ENCODE data around the gene NOS3. TPM values are rescaled to one million over a fixed set of nuclear protein-coding genes. Genes with fewer than 3 reads are reported as not detected.

The NOS3 gene
- total and polyA plus RNA-seq, 2 of the 13 experiments (the other 11 are each of a cell fraction or from before 2014, with no cell fraction given) = 3.7 to 7.5 TPM

DNA sequence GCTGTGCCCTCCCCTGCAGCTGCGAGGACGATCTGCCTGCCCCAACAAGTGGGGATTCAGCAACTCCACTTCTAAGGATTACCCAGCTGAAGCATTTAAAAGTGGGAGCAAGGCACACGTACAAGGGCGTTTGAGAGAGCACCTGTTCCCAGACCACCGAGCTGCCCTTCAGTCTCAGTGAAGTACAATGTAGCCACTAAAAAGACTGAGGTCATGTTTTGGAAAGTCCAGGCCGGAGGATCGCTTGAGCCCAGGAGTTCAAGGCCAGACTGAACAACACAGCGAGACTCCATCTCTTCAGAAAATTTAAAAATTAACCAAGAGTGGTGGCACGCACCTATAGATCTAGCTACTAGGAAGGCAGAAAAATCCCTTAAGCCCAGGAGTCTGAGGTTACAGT, 14.7 kb downstream of the NOS3 start:
- FAIRE-seq (peak; percentile 67), ATAC-seq (no peak), DNase-seq (ENCODE audit: low spot score) (no peak)
- WGBS (ENCODE audit: low lambda C conversion rate) = 5% methylated on average over 8 of the region's 9 CpGs
- BruUV-seq (replicated peaks) = no TSS peak
- POLR2A ChIA-PET = interaction anchor here (0.9 to 1.7 kb wide), 2 partner anchors 11 to 23 kb away, joined by 4 to 5 read pairs; partner anchors contain the start of gene ABCB8
- H3K4me1 ChIP-seq (ENCODE audit: insufficient read depth, low read length) = peaks cover 79% of the 10 kb centered on the region
- peaks cover 0 to 2% of the 10 kb centered on the region in 2 experiments; a peak in 2 of 5 replicates for H3K27me3 ChIP-seq (ENCODE audit: control insufficient read depth in 1 of 2, insufficient read depth in 2 of 2, low read length in 2 of 2)
- peak overlapping the region; percentile 98 for H3K4me2 ChIP-seq (ENCODE audit: low read depth, low read length)
- no peak overlapping the region for H3K9ac ChIP-seq (ENCODE audit: insufficient read depth, low read depth, low read length)
- no peaks in the 10 kb centered on the region for H3K79me2 ChIP-seq (ENCODE audit: insufficient read depth, low read length)
- H3K36me3 ChIP-seq (replicated peaks in 1 of 2; ENCODE audit: control insufficient read depth in 1 of 2, insufficient read depth in 2 of 2, low read length in 2 of 2) = no peaks in the 10 kb centered on the region
- peak overlapping the region in 1 of 3 experiments; percentile 17; a peak in 1 of 6 replicates for H3K4me3 ChIP-seq (replicated peaks in 1 of 3; ENCODE audit: insufficient read depth in 1 of 3, low read depth in 2 of 3, low read length in 3 of 3)
- H4K20me1 ChIP-seq (ENCODE audit: insufficient read depth, low read length) = no peaks in the 10 kb centered on the region
- in situ Hi-C loops (cut with HindIII; ENCODE audit: extremely low pct_ligation_motif_present, low pct_unique_long_range_greater_than_20kb) (no loop called here), intact Hi-C loops (cut with micrococcal nuclease; ENCODE audit: unreplicated experiment) (no loop called here)
- no peak overlapping the region for H3K27ac ChIP-seq (ENCODE audit: extremely low read length, insufficient read depth, low read length)
- CTCF ChIA-PET (ENCODE audit: low intra/inter-chr PET ratio, low total read pairs) = no interaction called here
- no peaks in the 10 kb centered on the region for H3K9me3 ChIP-seq (ENCODE audit: low read length)
- H2AFZ ChIP-seq (ENCODE audit: low read length) = no peak overlapping the region
- TF ChIP-seq, protein P1, sequence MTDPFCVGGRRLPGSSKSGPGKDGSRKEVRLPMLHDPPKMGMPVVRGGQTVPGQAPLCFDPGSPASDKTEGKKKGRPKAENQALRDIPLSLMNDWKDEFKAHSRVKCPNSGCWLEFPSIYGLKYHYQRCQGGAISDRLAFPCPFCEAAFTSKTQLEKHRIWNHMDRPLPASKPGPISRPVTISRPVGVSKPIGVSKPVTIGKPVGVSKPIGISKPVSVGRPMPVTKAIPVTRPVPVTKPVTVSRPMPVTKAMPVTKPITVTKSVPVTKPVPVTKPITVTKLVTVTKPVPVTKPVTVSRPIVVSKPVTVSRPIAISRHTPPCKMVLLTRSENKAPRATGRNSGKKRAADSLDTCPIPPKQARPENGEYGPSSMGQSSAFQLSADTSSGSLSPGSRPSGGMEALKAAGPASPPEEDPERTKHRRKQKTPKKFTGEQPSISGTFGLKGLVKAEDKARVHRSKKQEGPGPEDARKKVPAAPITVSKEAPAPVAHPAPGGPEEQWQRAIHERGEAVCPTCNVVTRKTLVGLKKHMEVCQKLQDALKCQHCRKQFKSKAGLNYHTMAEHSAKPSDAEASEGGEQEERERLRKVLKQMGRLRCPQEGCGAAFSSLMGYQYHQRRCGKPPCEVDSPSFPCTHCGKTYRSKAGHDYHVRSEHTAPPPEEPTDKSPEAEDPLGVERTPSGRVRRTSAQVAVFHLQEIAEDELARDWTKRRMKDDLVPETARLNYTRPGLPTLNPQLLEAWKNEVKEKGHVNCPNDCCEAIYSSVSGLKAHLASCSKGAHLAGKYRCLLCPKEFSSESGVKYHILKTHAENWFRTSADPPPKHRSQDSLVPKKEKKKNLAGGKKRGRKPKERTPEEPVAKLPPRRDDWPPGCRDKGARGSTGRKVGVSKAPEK (CRISPR knock-in tag; IDR thresholded peaks at IDR 0.05; ENCODE audit: borderline replicate concordance) = no peak
- TF ChIP-seq, protein P2, sequence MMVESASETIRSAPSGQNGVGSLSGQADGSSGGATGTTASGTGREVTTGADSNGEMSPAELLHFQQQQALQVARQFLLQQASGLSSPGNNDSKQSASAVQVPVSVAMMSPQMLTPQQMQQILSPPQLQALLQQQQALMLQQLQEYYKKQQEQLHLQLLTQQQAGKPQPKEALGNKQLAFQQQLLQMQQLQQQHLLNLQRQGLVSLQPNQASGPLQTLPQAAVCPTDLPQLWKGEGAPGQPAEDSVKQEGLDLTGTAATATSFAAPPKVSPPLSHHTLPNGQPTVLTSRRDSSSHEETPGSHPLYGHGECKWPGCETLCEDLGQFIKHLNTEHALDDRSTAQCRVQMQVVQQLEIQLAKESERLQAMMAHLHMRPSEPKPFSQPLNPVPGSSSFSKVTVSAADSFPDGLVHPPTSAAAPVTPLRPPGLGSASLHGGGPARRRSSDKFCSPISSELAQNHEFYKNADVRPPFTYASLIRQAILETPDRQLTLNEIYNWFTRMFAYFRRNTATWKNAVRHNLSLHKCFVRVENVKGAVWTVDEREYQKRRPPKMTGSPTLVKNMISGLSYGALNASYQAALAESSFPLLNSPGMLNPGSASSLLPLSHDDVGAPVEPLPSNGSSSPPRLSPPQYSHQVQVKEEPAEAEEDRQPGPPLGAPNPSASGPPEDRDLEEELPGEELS (CRISPR knock-in tag; IDR thresholded peaks at IDR 0.05) = 0 out of 2 replicates have a peak, but pooled peaks have one; percentile 29
- peak; percentile 88 for TF ChIP-seq ZNF7 (CRISPR knock-in tag; IDR thresholded peaks at IDR 0.05)
- TF ChIP-seq, protein P3, sequence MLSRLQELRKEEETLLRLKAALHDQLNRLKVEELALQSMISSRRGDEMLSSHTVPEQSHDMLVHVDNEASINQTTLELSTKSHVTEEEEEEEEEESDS (CRISPR knock-in tag; IDR thresholded peaks at IDR 0.05; ENCODE audit: borderline replicate concordance) = no peak
- TF ChIP-seq, protein P4, sequence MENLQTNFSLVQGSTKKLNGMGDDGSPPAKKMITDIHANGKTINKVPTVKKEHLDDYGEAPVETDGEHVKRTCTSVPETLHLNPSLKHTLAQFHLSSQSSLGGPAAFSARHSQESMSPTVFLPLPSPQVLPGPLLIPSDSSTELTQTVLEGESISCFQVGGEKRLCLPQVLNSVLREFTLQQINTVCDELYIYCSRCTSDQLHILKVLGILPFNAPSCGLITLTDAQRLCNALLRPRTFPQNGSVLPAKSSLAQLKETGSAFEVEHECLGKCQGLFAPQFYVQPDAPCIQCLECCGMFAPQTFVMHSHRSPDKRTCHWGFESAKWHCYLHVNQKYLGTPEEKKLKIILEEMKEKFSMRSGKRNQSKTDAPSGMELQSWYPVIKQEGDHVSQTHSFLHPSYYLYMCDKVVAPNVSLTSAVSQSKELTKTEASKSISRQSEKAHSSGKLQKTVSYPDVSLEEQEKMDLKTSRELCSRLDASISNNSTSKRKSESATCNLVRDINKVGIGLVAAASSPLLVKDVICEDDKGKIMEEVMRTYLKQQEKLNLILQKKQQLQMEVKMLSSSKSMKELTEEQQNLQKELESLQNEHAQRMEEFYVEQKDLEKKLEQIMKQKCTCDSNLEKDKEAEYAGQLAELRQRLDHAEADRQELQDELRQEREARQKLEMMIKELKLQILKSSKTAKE (CRISPR knock-in tag; IDR thresholded peaks at IDR 0.05; ENCODE audit: borderline replicate concordance) = no peak
- TF ChIP-seq, protein P5, sequence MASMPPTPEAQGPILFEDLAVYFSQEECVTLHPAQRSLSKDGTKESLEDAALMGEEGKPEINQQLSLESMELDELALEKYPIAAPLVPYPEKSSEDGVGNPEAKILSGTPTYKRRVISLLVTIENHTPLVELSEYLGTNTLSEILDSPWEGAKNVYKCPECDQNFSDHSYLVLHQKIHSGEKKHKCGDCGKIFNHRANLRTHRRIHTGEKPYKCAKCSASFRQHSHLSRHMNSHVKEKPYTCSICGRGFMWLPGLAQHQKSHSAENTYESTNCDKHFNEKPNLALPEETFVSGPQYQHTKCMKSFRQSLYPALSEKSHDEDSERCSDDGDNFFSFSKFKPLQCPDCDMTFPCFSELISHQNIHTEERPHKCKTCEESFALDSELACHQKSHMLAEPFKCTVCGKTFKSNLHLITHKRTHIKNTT (CRISPR knock-in tag; IDR thresholded peaks at IDR 0.05) = no peak
- TF ChIP-seq, protein P6, sequence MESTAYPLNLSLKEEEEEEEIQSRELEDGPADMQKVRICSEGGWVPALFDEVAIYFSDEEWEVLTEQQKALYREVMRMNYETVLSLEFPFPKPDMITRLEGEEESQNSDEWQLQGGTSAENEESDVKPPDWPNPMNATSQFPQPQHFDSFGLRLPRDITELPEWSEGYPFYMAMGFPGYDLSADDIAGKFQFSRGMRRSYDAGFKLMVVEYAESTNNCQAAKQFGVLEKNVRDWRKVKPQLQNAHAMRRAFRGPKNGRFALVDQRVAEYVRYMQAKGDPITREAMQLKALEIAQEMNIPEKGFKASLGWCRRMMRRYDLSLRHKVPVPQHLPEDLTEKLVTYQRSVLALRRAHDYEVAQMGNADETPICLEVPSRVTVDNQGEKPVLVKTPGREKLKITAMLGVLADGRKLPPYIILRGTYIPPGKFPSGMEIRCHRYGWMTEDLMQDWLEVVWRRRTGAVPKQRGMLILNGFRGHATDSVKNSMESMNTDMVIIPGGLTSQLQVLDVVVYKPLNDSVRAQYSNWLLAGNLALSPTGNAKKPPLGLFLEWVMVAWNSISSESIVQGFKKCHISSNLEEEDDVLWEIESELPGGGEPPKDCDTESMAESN (CRISPR knock-in tag; conservative IDR thresholded peaks at IDR 0.05) = no peak
- 0 out of 2 replicates have a peak, but pooled peaks have one; percentile 18 for TF ChIP-seq NCOR1 (IDR thresholded peaks at IDR 0.05; ENCODE audit: borderline replicate concordance, low read length)
- TF ChIP-seq NR2F6 (IDR thresholded peaks at IDR 0.05) = peak; percentile 41
- peak; percentile 70 for TF ChIP-seq NR2F6 (CRISPR knock-in tag; IDR thresholded peaks at IDR 0.05)
